ENCODE data around the gene CRKL. TPM values are rescaled to one million over a fixed set of nuclear protein-coding genes. Genes with fewer than 3 reads are reported as not detected.
"Not testable (repeated sequence)": the region's sequence is repeated elsewhere in the genome, so short reads cannot be mapped to it uniquely, and the experiment has no call there.

Gene CRKL
- total RNA-seq, 1 donor from 2014 or later = 49.2 TPM

- H3K9me3 Mint-ChIP-seq (ENCODE audit: low read depth) = no peaks in the 10 kb centered on the region
- peak overlapping the region; percentile 54 for H3K27ac Mint-ChIP-seq (ENCODE audit: unreplicated experiment)
- peaks cover 4% of the 10 kb centered on the region for H3K36me3 Mint-ChIP-seq (ENCODE audit: low read depth)
- H3K4me1 Mint-ChIP-seq (ENCODE audit: low read depth) = peaks cover 34% of the 10 kb centered on the region
- no peak for DNase-seq (ENCODE audit: low spot score)
- no peak for TF ChIP-seq CTCF (IDR thresholded peaks at IDR 0.05)
- no peak overlapping the region for H3K4me3 Mint-ChIP-seq (ENCODE audit: unreplicated experiment)
- no peaks in the 10 kb centered on the region for H3K27me3 Mint-ChIP-seq (ENCODE audit: low read depth)
Measured at GRCh38 chr22:20926243-20926642, 9.0 kb downstream of the CRKL start.

GRCh38 chr22:20927940-20928572 is 10.8 kb downstream of the CRKL start:
- no peaks in the 10 kb centered on the region for H3K9me3 Mint-ChIP-seq (ENCODE audit: low read depth)
- H3K27me3 Mint-ChIP-seq (ENCODE audit: low read depth) = no peaks in the 10 kb centered on the region
- H3K27ac Mint-ChIP-seq (ENCODE audit: unreplicated experiment) = no peak overlapping the region
- no peak for DNase-seq (ENCODE audit: low spot score)
- no peak overlapping the region for H3K4me3 Mint-ChIP-seq (ENCODE audit: unreplicated experiment)
- no peak for TF ChIP-seq CTCF (IDR thresholded peaks at IDR 0.05)
- peaks cover 4% of the 10 kb centered on the region for H3K36me3 Mint-ChIP-seq (ENCODE audit: low read depth)
- peaks cover 21% of the 10 kb centered on the region for H3K4me1 Mint-ChIP-seq (ENCODE audit: low read depth)

GRCh38 chr22:20928573-20928967 is 11.4 kb downstream of the CRKL start:
- Mint-ChIP-seq H3K9me3 (ENCODE audit: low read depth) (no peaks in the 10 kb centered on the region), H3K4me1 (ENCODE audit: low read depth) (peaks cover 21% of the 10 kb centered on the region), H3K4me3 (ENCODE audit: unreplicated experiment) (no peak overlapping the region), H3K27ac (ENCODE audit: unreplicated experiment) (no peak overlapping the region), H3K36me3 (ENCODE audit: low read depth) (peaks cover 4% of the 10 kb centered on the region), H3K27me3 (ENCODE audit: low read depth) (no peaks in the 10 kb centered on the region)
- DNase-seq (ENCODE audit: low spot score) = no peak
- TF ChIP-seq CTCF (IDR thresholded peaks at IDR 0.05) = no peak

GRCh38 chr22:20930004-20930403 is 12.8 kb downstream of the CRKL start:
- TF ChIP-seq CTCF (IDR thresholded peaks at IDR 0.05) = no peak

GRCh38 chr22:20930435-20930834 is 13.2 kb downstream of the CRKL start:
- H3K4me1 Mint-ChIP-seq (ENCODE audit: low read depth) = peaks cover 15% of the 10 kb centered on the region
- not testable (repeated sequence) for H3K27me3 Mint-ChIP-seq (ENCODE audit: low read depth); H3K27ac Mint-ChIP-seq (ENCODE audit: unreplicated experiment); H3K4me3 Mint-ChIP-seq (ENCODE audit: unreplicated experiment); DNase-seq (ENCODE audit: low spot score); H3K36me3 Mint-ChIP-seq (ENCODE audit: low read depth); H3K9me3 Mint-ChIP-seq (ENCODE audit: low read depth)

More at GRCh38 chr22:20930004-20930403, 12.8 kb downstream of the CRKL start:
- Mint-ChIP-seq H3K4me1 (ENCODE audit: low read depth) (peaks cover 15% of the 10 kb centered on the region), H3K27ac (ENCODE audit: unreplicated experiment) (no peak overlapping the region), H3K4me3 (ENCODE audit: unreplicated experiment) (no peak overlapping the region), H3K9me3 (ENCODE audit: low read depth) (no peaks in the 10 kb centered on the region), H3K27me3 (ENCODE audit: low read depth) (no peaks in the 10 kb centered on the region), H3K36me3 (ENCODE audit: low read depth) (peaks cover 8% of the 10 kb centered on the region)
- no peak for DNase-seq (ENCODE audit: low spot score)

GRCh38 chr22:20931126-20931654 is 14.0 kb downstream of the CRKL start:
- Mint-ChIP-seq H3K27ac (ENCODE audit: unreplicated experiment) (no peak overlapping the region), H3K36me3 (ENCODE audit: low read depth) (peaks cover 8% of the 10 kb centered on the region), H3K27me3 (ENCODE audit: low read depth) (no peaks in the 10 kb centered on the region), H3K4me1 (ENCODE audit: low read depth) (peaks cover 10% of the 10 kb centered on the region), H3K9me3 (ENCODE audit: low read depth) (no peaks in the 10 kb centered on the region), H3K4me3 (ENCODE audit: unreplicated experiment) (no peak overlapping the region)
- no peak for DNase-seq (ENCODE audit: low spot score)
- TF ChIP-seq CTCF (IDR thresholded peaks at IDR 0.05) = no peak

Measured in chondrocyte (in vitro differentiated cells).